ENCODE results near the gene DPY30. TPM values are rescaled to one million over a fixed set of nuclear protein-coding genes. Genes with fewer than 3 reads are reported as not detected.

Gene DPY30
- total RNA-seq, 4 donors from 2014 or later = 31.6 to 59.2 (median 50.6) TPM

GRCh38 chr2:31999438-31999837, 40.2 kb downstream of the DPY30 start:
- 100% methylated on average over 4 of the region's 4 CpGs for WGBS, 2 donors
- H3K4me1 ChIP-seq = peaks cover 0 to 4% (median 0%) of the 10 kb centered on the region in 4 donors
- H3K27ac ChIP-seq = no peak overlapping the region
- H3K9me3 ChIP-seq = no peaks in the 10 kb centered on the region
- no peaks in the 10 kb centered on the region for H3K27me3 ChIP-seq
- no peaks in the 10 kb centered on the region for H3K36me3 ChIP-seq
- no peak for DNase-seq (ENCODE audit: low spot score in 2 of 2)
- no peak for TF ChIP-seq EP300 (IDR thresholded peaks at IDR 0.05)
- TF ChIP-seq POLR2A (IDR thresholded peaks at IDR 0.05) = no peak
- no peak for TF ChIP-seq CTCF (IDR thresholded peaks at IDR 0.05)
- no peak overlapping the region for H3K4me3 ChIP-seq

- Histone ChIP-seq H3K27ac (no peak overlapping the region), H3K36me3 (no peaks in the 10 kb centered on the region), H3K4me1 (no peaks in the 10 kb centered on the region), H3K4me3 (no peak overlapping the region), H3K27me3 (no peaks in the 10 kb centered on the region), H3K9me3 (no peaks in the 10 kb centered on the region)
- DNase-seq (ENCODE audit: low spot score in 2 of 2) = no peak
- TF ChIP-seq CTCF (IDR thresholded peaks at IDR 0.05) = no peak
- TF ChIP-seq EP300 (IDR thresholded peaks at IDR 0.05) = no peak
- no peak for TF ChIP-seq POLR2A (IDR thresholded peaks at IDR 0.05)
- 88 to 97% methylated on average over 4 of the region's 4 CpGs for WGBS, 2 donors
Observed at GRCh38 chr2:31998731-31999383, 40.7 kb downstream of the DPY30 start.

GRCh38 chr2:31997653-31998052, 42.0 kb downstream of the DPY30 start:
- Histone ChIP-seq H3K36me3 (no peaks in the 10 kb centered on the region), H3K4me1 (no peaks in the 10 kb centered on the region), H3K27ac (no peak overlapping the region), H3K4me3 (no peak overlapping the region), H3K27me3 (no peaks in the 10 kb centered on the region), H3K9me3 (no peaks in the 10 kb centered on the region)
- DNase-seq (ENCODE audit: low spot score in 2 of 2) = no peak
- 67 to 70% methylated on average over 3 of the region's 3 CpGs for WGBS, 2 donors
- TF ChIP-seq EP300 (IDR thresholded peaks at IDR 0.05) (no peak), CTCF (IDR thresholded peaks at IDR 0.05) (no peak)

GRCh38 chr2:31996571-31997150, 42.9 kb downstream of the DPY30 start:
- Histone ChIP-seq H3K4me1 (no peaks in the 10 kb centered on the region), H3K4me3 (no peak overlapping the region)
- WGBS, 2 donors = 79 to 86% methylated on average over 6 of the region's 6 CpGs

More at GRCh38 chr2:31996571-31997150, 42.9 kb downstream of the DPY30 start:
- no peaks in the 10 kb centered on the region for H3K9me3 ChIP-seq
- H3K27me3 ChIP-seq = no peaks in the 10 kb centered on the region
- no peak for DNase-seq (ENCODE audit: low spot score in 2 of 2)
- TF ChIP-seq POLR2A (IDR thresholded peaks at IDR 0.05) (no peak), CTCF (IDR thresholded peaks at IDR 0.05) (no peak), EP300 (IDR thresholded peaks at IDR 0.05) (no peak)
- H3K27ac ChIP-seq = no peak overlapping the region
- no peaks in the 10 kb centered on the region for H3K36me3 ChIP-seq

Measured in tibial nerve (tissue), 4 donors.